Thoracic aorta (tissue), 2 donors: ENCODE data around the gene FOXJ1. TPM values are rescaled to one million over a fixed set of nuclear protein-coding genes. Genes with fewer than 3 reads are reported as not detected.

ENCODE experiments used
- ATAC-seq: fragments of 150-250 bp; one replicate; pipeline ENCODE4 v1.8.0; 2017; ENCODE audit warnings: low read depth; ENCODE audit not compliant: insufficient number of reproducible peaks, low FRiP score
- DNase-seq: peaks from one replicate; pipeline ENCODE4 v3.0.0-alpha.2; 2020; ENCODE audit warnings: low spot score
- H3K27ac ChIP-seq, 2 donors: fragments of 200-600 bp; sonication (generic); 1 replicate in 1 of 2; 2 replicates in 1 of 2; pipeline ENCODE4 v1.5.1; 2016; ENCODE audit warnings: mild to moderate bottlenecking in 2 of 2, moderate library complexity in 2 of 2
- H3K27me3 ChIP-seq: fragments of 200-600 bp; sonication (generic); replicated peaks from 2 replicates; pipeline ENCODE4 v1.6.0; 2016; ENCODE audit warnings: mild to moderate bottlenecking; ENCODE audit not compliant: insufficient read depth
- H3K36me3 ChIP-seq: fragments of 200-600 bp; sonication (generic); one replicate; pipeline ENCODE4 v1.5.1; 2016
- H3K4me1 ChIP-seq, 2 donors: fragments of 200-600 bp; sonication (generic); 1 replicate in 1 of 2; 2 replicates in 1 of 2; pipeline versions ENCODE4 v1.5.1 to v1.6.0; 2016; ENCODE audit warnings: low read depth in 2 of 2, mild to moderate bottlenecking in 1 of 2; ENCODE audit not compliant: control insufficient read depth in 1 of 2
- H3K4me3 ChIP-seq: fragments of 200-600 bp; sonication (generic); 2 replicates; pipeline ENCODE4 v1.5.1; 2016; ENCODE audit warnings: mild to moderate bottlenecking
- H3K9me3 ChIP-seq: fragments of 200-600 bp; sonication (generic); 2 replicates; pipeline ENCODE4 v1.5.1; 2016
- CTCF ChIP-seq: fragments of 200-600 bp; sonication (generic); IDR thresholded peaks from one replicate; pipeline ENCODE4 v1.5.1; 2019; ENCODE audit warnings: antibody characterized with exemption
- total RNA-seq, 2 donors: library from RNA; depleted of rRNA; stranded (reverse); fragments of >200 nt; gene quantifications; one replicate each; pipeline versions ENCODE4 v1.1.0 to v1.2.3, GENCODE V29; 2016

FOXJ1 gene
- total RNA-seq, 2 donors from 2014 or later = not detected

- Histone ChIP-seq H3K27ac (no peak overlapping the region), H3K4me1 (peaks cover 0 to 1% of the 10 kb centered on the region in 2 donors), H3K36me3 (no peaks in the 10 kb centered on the region), H3K4me3 (no peak overlapping the region), H3K27me3 (no peaks in the 10 kb centered on the region), H3K9me3 (no peaks in the 10 kb centered on the region)
- TF ChIP-seq CTCF = no peak
- ATAC-seq (no peak), DNase-seq (no peak)
These were observed 35.9 kb upstream of the FOXJ1 start for GRCh38 chr17:76176701-76177574.

- Histone ChIP-seq H3K27me3 (no peaks in the 10 kb centered on the region), H3K9me3 (no peaks in the 10 kb centered on the region), H3K36me3 (no peaks in the 10 kb centered on the region), H3K4me3 (no peak overlapping the region), H3K27ac (no peak overlapping the region), H3K4me1 (no peaks in the 10 kb centered on the region)
- TF ChIP-seq CTCF = no peak
- no peak for ATAC-seq
- DNase-seq = no peak
These were observed 33.0 kb upstream of the FOXJ1 start for GRCh38 chr17:76174037-76174436.

- Histone ChIP-seq H3K27me3 (no peaks in the 10 kb centered on the region), H3K4me3 (no peak overlapping the region), H3K4me1 (no peaks in the 10 kb centered on the region), H3K27ac (no peak overlapping the region), H3K9me3 (no peaks in the 10 kb centered on the region), H3K36me3 (no peaks in the 10 kb centered on the region)
- ATAC-seq (no peak), DNase-seq (no peak)
- no peak for TF ChIP-seq CTCF
These were observed 32.4 kb upstream of the FOXJ1 start for GRCh38 chr17:76173474-76173873.

GRCh38 chr17:76171706-76172105 lies 30.7 kb upstream of the FOXJ1 start:
- ATAC-seq (no peak), DNase-seq (no peak)
- H3K4me1 ChIP-seq = no peaks in the 10 kb centered on the region
- H3K4me3 ChIP-seq = no peak overlapping the region
- H3K27me3 ChIP-seq = no peaks in the 10 kb centered on the region
- H3K27ac ChIP-seq = no peak overlapping the region
- H3K36me3 ChIP-seq = no peaks in the 10 kb centered on the region
- TF ChIP-seq CTCF = no peak
- no peaks in the 10 kb centered on the region for H3K9me3 ChIP-seq

GRCh38 chr17:76170114-76170513 lies 29.1 kb upstream of the FOXJ1 start:
- no peak for DNase-seq
- Histone ChIP-seq H3K4me1 (no peaks in the 10 kb centered on the region), H3K27ac (no peak overlapping the region), H3K4me3 (no peak overlapping the region), H3K36me3 (no peaks in the 10 kb centered on the region), H3K9me3 (no peaks in the 10 kb centered on the region), H3K27me3 (no peaks in the 10 kb centered on the region)
- no peak for TF ChIP-seq CTCF
- ATAC-seq = no peak
